IgD-negative memory B cell (primary cell): ENCODE measurements around the gene TCF21. TPM values are rescaled to one million over a fixed set of nuclear protein-coding genes. Genes with fewer than 3 reads are reported as not detected.
"Not testable (repeated sequence)": the region's sequence is repeated elsewhere in the genome, so short reads cannot be mapped to it uniquely, and the experiment has no call there.

Source experiments
- H3K27ac Mint-ChIP-seq, 3 donors: one replicate each; pipeline ENCODE4 v1.8.0; 2020 to 2022; ENCODE audit warnings: mild to moderate bottlenecking in 3 of 3, mixed read lengths in 3 of 3, moderate library complexity in 1 of 3
- H3K27me3 Mint-ChIP-seq: one replicate; pipeline ENCODE4 v1.8.0; 2021; ENCODE audit warnings: mixed read lengths
- H3K36me3 Mint-ChIP-seq: one replicate; pipeline ENCODE4 v1.8.0; 2020; ENCODE audit warnings: mild to moderate bottlenecking, mixed read lengths
- H3K4me1 Mint-ChIP-seq, 3 donors: one replicate each; pipeline ENCODE4 v1.8.0; 2020 to 2022; ENCODE audit warnings: mixed read lengths in 3 of 3, mild to moderate bottlenecking in 1 of 3
- H3K4me3 Mint-ChIP-seq, 4 donors: one replicate each; pipeline ENCODE4 v1.8.0; 2020 to 2022; ENCODE audit warnings: mild to moderate bottlenecking in 4 of 4, mixed read lengths in 4 of 4, moderate library complexity in 3 of 4
- H3K9me3 Mint-ChIP-seq, 3 donors: one replicate each; pipeline ENCODE4 v1.8.0; 2020 to 2021; ENCODE audit warnings: mixed read lengths in 3 of 3, mild to moderate bottlenecking in 1 of 3
- polyA plus RNA-seq: library from polyadenylated mRNA; unstranded; fragments of 300-500 nt; fragmentation: Illumina TruSeq; gene quantifications from one replicate; pipeline ENCODE4 v1.2.3, GENCODE V29; 2021

Gene TCF21
- polyA plus RNA-seq, 1 donor from 2014 or later = not detected

DNA sequence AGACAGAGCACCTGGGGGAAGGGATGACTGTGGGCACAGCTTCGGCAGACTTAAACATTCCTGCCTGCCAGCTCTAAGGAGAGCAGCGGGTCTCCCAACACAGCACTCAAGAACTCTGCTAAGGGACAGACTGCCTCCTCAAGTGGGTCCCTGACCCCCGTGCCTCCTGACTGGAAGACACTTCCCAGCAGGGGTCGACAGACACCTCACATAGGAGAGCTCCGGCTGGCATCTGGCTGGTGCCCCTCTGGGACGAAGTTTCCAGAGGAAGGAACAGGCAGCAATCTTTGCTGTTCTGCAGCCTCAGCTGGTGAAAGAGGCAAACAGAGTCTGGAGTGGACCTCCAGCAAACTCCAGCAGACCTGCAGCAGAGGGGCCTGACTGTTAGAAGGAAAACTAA is 42.3 kb downstream of the TCF21 start:
- not testable (repeated sequence) for H3K4me3 Mint-ChIP-seq, H3K4me1 Mint-ChIP-seq, H3K9me3 Mint-ChIP-seq, H3K36me3 Mint-ChIP-seq, H3K27ac Mint-ChIP-seq
- peaks cover 21% of the 10 kb centered on the region for H3K27me3 Mint-ChIP-seq

GRCh38 chr6:133936352-133936751 is 47.4 kb downstream of the TCF21 start:
- not testable (repeated sequence) for H3K4me3 Mint-ChIP-seq, H3K4me1 Mint-ChIP-seq, H3K27ac Mint-ChIP-seq, H3K9me3 Mint-ChIP-seq, H3K36me3 Mint-ChIP-seq
- H3K27me3 Mint-ChIP-seq = peaks cover 21% of the 10 kb centered on the region

- no peaks in the 10 kb centered on the region for H3K4me1 Mint-ChIP-seq
- H3K36me3 Mint-ChIP-seq = peaks cover 3% of the 10 kb centered on the region
- peaks cover 20% of the 10 kb centered on the region for H3K27me3 Mint-ChIP-seq
- no peak overlapping the region for H3K27ac Mint-ChIP-seq
- H3K4me3 Mint-ChIP-seq = no peak overlapping the region
- peaks cover 5 to 8% (median 8%) of the 10 kb centered on the region in 3 donors for H3K9me3 Mint-ChIP-seq
Observed at GRCh38 chr6:133937909-133938308, 49.0 kb downstream of the TCF21 start.

DNA sequence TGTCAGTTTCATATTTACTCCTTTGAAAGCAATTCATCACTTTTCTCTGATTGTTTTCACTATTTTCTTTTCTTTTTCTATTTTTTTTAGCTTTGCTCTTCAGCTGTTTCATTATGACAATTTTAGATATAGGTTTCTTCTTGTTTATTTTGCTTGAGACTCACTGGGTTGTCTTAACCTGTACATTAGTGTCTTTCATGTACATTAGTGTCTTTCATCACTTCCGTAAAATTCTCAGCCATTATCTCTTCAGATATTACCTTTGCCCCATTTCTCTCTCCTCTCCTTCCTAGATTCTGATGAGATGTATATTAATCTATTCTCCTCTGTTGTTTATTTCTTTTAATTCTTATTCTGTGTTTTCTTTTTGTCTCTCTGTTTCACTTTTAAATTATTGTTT is 49.6 kb downstream of the TCF21 start:
- Mint-ChIP-seq H3K4me3 (no peak overlapping the region), H3K4me1 (no peaks in the 10 kb centered on the region), H3K36me3 (peaks cover 3% of the 10 kb centered on the region), H3K27me3 (peaks cover 15% of the 10 kb centered on the region), H3K9me3 (peaks cover 1 to 4% (median 3%) of the 10 kb centered on the region in 3 donors), H3K27ac (no peak overlapping the region)

- peaks cover 2% of the 10 kb centered on the region for H3K36me3 Mint-ChIP-seq
- no peaks in the 10 kb centered on the region for H3K4me1 Mint-ChIP-seq
- peaks cover 0 to 2% (median 0%) of the 10 kb centered on the region in 3 donors for H3K9me3 Mint-ChIP-seq
- peaks cover 7% of the 10 kb centered on the region for H3K27me3 Mint-ChIP-seq
- no peak overlapping the region for H3K27ac Mint-ChIP-seq
- no peak overlapping the region for H3K4me3 Mint-ChIP-seq
Observed at GRCh38 chr6:133939778-133940667, 51.1 kb downstream of the TCF21 start.

Other genes starting within 250 kb of the TCF21 start
- 56.3 TPM for gene TBPL1, start 64.1 kb downstream of the TCF21 start, polyA plus RNA-seq
- not detected for gene SLC2A12, start 163.5 kb downstream of the TCF21 start, polyA plus RNA-seq